ENCODE measurements around the gene PRIMA1.

DNA sequence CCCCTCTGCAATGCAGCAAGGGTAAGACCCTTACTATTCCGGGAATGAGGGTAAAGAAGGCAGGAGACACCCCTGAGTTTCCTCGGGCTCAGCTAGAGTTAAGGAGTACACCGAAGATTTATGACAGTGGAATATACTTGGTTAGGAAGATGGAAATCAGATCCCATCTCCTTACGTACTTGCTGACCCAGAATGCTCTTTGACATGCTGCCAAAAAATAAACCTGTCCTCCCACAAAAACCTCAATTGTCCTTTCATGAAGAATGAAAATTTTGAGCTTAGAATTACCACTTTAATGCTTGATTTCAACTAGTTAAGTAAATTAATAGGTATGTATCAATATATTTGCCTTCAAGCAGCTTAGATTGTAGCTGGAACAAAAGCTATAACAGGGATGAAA lies 99.5 kb downstream of the PRIMA1 start:
- TF ChIP-seq EZH2 (IDR thresholded peaks at IDR 0.05) (no peak), POLR2AphosphoS5 (IDR thresholded peaks at IDR 0.05; ENCODE audit: borderline replicate concordance, low read depth, low read length) (no peak), FOXP2 (optimal IDR thresholded peaks at IDR 0.05; ENCODE audit: control extremely low read depth, extremely low read length, insufficient read depth) (no peak)
